ENCODE measurements around the gene TRAF3.
"Not testable (repeated sequence)": the region's sequence is repeated elsewhere in the genome, so short reads cannot be mapped to it uniquely, and the experiment has no call there.

Gene TRAF3

DNA sequence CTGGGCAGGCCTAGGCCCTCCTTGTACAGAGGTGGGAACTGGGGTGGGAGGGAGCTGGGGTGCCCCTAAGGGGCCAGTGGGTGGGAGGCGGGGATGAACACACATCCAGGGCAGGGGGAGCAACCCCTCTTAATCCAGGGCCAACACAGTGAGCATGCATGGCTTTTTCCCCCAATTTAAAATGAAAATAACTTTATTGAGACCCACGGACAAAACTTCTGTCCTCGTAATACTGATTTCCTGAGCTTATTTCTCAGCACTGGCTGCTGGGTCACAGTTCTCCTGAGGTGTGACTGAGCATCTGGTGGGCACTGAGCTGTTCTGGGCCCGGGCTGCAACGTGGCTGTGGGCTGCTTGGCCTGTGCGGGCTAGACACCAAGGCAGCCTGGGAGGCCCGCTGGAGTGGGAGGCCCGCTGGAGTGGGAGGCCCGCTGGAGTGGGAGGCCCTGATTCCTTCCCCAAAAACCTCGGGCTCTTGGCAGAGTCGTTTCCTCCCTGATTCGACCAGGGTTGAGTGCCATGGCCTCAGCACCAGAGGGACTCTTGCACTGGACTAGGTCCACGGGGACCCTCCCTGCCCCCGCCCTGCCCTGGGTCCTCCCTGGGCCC is 24.9 kb upstream of the TRAF3 start:
- no peak for FAIRE-seq

DNA sequence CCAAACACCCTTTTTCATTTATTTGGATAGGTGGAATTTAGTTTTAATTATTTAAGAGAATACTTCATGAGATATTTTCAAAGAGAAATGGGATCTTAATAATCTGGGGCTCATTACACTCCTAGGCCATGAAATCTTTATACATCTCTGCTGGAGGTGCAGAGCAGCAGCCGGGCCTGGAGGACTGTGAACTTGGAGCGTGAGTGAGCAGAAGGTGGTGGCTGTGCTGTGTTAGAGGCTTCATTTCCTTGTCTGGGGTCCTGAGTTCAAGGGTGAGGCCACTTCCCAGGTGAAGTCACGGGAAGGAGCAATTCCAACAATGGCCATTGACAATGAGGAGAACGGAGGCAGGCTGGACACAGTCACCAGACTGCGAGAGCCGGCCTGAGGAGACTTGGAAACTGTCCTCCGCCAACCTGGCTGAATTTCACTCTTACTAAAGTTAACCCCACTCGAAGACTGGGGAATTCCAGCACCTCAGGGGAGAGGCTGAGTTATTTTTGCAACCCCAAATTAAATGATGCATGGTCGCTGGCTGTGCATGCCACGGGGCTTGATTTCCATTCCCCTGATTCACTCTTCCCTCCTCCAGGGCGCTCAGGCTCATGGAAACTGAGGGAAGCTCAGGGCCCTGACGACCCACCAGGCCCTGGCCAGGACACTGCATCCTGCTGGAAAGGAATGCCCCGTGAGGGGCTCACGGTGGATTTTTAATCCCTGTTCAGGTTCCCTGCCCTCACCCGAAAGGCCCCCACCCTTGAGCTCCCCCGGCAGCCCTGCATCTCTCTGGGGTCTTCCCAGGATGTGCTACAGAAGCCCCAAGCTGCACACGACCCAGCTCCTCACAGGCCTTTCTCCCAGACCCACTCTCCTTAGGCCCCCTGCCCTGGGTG is 22.6 kb upstream of the TRAF3 start:
- no peak for FAIRE-seq

DNA sequence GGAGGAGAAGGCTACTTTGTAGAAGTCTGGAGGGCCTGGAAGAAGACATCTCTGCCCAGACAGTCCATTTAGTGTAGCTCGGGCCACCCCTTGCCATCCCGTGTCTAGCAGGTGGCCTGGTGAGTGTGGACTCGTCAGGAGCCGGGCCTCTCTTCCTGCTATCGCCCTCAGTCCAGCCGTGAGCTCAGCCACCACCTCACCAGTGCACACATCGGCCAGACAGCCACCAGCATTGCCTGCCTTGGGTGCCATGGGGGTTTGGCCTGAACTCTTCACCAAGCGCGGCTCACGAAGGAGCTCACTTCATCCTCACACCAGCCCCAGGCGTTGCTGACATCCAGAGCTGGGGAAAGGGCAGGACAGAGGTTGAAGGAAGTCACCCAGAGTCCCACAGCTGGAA is 19.6 kb upstream of the TRAF3 start:
- no peak for FAIRE-seq

DNA sequence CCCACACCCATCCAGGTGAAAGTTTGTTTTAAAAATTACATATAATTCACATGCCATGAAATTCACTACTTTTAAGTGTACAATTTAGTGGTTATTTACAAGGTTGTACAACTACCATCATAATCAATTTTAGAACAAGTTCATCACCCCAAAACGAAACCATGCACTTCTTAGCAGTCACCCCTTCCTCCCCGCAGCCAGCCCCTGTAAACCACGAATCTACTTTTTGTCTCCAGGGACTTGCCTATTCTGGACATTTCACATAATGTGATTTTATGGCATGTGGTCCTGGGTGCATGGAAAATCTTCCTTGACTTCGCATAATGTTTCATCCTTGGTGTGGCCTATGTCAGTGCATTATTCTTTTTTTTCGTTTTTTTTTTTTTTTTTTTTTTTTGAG is 19.2 kb upstream of the TRAF3 start:
- no peak for FAIRE-seq

DNA sequence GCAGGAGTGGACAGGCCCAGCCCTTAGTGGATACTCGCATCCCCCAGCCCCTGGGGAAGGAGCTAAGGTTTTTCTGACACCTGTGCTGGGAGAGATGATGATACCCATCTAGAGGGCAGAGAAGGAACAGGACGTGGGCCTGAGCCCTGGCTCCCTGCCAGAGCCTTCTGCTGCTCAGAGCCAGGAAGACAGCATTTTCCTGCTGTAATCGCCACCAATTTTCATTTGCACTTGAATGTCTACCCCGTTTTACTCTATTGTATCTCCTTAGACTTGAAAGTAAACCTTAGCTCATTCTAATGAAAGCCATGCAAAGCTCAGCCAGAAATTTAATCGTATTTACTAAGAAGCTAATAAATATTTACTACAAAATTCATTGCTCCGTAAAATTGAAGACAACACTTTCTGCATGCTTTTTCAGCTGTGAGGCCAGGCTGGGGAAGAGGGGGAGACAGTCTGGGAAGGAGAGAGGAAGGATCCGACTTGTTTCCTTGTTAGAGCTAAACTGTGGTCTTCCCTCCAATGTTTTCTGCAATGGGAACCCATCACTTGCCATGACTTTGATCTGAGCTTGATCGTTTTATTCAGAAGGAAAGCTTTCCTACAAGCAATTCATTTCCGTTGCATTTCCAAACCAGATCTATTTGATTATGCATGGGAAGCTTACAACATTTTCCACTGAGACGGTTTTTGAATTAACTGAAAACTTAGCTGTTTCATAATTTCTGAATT is 17.6 kb upstream of the TRAF3 start:
- FAIRE-seq, result no peak

DNA sequence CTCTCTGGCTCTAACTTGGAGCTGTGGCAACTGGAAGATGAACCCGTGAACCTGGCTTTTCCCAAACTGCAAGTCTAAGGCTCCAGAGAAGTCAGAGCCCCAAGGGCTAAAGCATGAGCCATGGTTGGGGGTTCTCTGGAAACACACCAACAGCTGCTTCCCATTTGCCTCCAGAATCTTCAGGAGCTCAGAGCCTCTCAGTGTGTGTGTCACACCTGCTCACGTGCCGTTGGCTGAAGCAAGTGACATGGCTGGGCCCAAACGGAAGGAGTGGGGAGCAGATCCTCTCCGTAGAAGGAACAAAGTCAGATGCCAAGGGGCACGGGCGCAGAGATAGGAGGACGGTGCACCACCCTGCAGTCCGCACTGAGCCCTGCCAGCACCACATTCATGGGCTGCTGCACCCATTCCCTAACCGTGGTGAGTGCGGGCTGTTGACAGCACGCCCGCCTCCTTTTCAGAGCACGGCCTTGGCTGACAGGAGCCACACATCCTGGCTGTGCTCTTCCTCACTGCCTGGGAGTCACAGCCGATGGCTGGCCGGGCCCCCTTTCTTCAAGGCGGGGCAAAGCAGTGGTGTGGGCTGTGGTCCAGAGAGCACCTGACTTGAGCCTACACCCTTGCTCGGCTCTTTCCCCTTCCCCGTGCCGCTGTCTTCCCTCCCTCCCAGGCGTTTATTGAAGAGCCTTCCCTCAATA is 16.6 kb upstream of the TRAF3 start:
- FAIRE-seq, result no peak

DNA sequence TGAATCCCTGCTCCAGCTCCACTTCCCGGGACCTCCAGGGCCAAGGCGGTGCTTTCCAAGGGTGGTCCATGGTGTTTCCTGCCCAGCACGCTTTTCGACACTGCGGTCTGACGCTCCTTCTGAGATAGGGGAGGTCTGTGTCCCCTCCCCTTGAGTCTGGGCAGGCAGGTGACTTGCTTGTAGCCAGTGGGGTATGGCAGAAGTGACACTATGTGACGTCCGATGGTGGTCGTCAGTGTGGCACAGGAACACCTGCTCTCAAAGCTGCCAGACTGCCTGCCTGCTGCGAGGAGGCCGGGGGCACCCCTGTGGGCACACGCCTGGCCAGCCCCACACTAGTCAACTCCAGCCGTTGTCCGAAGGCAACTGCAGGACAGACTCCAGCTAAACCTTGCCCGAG is 16.0 kb upstream of the TRAF3 start:
- FAIRE-seq, result no peak

DNA sequence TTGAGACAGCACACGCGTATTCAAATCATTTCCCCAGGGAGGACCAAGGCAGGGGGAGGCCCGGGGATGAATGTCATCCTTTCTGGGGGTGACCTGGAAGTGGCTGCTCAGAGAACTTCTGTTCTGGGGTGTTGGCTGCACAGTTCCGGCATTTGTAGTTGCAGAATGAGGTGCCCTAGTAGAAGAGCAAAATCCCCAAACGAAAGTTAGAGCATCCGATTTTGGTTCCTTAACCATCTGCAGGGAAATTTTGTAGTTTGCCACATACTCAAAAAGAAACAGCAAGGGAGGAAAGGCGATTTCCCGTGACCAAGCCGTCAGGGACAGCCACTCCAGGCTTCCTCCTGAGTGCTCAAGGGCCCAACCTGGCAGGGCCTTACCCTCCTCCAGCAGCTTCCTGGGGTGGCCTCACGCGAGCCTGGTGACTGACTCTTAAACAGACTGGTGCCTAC is 13.0 kb upstream of the TRAF3 start:
- FAIRE-seq, result no peak

DNA sequence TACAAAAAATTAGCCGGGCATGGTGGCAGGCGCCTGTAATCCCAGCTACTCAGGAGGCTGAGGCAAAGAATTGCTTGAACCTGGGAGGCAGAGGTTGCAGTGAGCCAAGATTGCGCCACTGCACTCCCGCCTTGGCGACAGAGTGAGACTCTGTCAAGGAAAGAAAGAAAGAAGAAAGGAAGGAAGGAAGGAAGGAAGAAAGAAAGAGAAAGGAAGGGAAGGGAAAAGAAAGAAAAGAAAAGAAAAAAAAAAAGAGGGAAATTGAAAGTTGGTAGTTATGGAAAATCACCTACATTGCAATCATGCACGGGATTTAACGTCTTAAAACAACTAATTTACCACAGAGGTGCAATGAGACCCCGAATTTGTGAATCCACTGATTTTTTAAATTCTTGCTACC is 11.5 kb upstream of the TRAF3 start:
- not testable (repeated sequence) for FAIRE-seq

DNA sequence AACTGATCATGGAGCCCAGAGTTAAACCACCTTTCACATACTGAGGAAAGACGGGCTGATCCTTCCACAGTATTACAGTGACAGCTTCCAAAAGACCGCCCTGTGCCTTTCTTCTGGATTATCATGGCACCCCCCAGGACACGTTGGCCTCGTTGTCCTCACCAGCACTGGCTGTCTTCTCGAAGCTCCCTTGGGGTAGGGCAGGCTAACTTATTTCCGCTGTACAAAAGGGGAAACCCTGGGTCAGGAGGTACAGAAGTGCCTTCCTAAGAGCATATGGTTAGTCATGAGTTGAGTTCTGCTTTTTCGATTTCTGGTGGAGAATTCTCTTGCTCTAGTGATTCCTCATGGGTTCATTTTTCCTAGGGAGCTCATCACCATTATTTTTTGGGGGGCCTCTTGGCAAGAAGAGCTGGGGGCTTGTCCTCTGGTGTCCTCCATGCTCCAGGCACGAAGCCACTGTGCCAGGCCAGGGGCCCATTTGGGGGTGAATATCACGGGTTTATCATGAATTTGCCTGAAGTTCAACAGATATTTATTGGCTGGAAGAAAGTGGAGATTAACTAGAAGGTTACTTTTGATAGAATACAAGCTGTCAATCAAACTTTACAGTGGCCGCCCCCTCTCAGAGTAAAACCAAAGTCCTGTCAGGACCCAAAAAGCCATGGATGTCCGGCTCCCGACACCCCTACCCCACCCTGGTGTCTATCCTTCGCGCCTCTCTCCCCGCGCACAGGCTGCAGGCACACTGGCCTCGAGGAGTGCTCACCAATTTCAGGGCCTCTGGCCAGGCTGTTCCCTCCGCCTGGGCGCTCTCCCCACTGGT is 8.8 kb upstream of the TRAF3 start:
- no peak for FAIRE-seq

DNA sequence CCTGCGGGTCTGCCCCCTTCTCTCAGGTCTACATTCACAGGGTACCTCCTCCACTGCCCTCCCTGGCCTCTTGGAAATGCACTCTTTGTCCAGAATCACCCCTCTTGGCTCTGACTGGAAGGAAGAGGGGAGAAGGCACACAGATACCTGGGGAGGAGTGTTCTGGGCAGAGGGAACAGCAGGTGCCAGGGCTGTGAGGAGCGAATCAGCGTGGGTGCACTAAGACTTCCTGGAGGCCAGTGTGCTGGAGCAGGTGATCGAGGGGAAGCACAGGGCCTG is 8.3 kb upstream of the TRAF3 start:
- FAIRE-seq, result no peak

DNA sequence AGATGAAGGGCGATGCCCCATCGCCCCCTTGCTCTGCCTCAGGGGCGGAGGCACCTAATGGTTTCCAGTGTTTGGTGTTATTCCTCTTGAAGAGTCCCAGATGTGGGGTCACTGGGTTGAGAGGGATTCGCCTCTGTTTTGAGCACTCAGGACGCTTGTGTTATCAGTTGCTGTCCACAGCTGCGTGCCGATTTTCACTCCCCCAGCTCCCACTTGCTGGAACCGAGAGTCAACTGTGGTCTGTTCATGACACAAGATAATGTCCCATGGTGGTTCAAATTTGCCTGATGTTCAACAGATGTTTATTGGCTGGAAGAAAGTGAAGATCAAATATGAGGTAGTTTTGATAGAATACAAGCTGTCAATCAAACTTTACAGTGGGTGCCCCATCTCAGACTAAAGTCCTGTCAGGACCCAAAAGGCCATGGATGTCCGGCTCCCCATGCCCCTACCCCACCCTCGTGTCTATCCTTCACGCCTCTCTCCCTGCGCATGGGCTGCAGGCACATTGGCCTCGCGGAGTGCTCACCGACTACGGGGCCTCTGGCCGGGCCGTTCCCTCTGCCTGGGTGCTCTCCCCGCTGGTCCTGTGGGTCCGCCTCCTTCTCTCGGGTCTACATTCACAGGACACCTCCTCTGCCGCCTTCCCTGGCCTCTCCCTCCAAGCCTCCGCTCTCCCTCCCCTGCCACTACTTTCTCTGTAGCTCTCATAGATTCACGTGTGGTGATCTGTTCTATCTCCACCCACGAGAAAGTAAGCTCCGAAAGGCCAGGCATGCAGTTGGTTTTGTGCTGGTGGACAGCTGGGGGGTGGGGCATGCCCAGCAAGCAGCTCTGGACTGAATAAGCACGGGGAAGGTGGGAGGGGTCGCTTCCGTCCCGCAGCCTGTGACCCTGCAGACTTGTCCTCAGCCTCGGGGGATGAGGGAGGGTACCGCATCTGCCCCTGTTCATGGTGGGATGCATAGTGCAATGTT is 6.8 kb upstream of the TRAF3 start:
- no peak for FAIRE-seq

DNA sequence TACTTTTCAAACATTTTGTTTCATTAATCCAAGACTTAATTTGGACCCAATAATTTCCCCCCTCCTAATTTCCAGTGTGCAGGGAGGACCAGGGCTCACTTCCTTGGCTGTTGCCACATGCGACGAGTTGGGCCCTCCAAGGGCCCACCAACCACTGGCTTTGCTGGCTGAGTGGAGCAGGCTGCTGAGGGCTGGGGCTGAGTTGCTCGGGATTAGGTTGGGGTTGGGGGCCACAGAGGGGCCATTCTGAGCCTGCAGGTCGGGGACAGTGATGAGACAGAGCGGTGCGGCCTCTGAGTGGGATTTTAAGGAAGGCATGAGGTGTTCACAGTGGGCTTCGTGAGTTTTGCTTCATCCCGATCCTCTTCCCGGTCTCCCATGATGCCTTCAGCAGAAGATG is 6.1 kb upstream of the TRAF3 start:
- no peak for FAIRE-seq

DNA sequence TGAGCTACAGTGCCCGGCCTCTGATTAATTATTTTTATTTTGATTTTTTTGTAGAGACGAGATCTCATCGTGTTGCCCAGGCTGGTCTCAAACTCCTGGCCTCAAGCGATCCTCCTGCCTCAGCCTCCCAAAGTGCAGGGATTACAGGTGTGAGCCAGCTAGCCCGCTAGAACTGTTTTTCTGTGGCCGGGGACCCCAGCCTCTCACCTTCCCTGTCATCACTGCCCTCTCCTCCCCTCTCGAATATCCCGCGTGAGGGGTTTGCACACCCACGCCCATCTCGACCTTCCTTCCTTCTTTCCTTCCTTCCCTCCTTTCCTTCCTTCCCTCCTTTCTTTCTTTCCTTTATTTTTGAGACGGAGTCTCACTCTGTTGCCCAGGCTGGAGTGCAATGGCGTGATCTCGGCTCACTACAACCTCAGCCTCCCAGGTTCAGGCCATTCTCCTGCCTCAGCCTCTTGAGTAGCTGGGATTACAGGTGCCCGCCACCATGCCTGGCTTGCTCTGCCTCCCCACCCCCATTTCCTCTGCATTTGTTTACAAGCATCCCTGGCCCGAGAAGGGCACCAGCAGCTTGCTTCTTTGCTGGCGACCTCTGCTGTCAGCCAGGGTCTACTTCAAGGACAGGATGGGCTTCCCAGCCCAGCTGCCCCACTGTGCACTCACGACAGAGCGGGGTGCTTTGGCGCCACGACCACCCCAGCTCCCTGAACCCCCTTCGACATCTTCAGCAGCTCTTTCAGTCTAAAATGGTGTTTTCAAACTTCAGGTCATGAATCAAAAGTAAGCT is 4.3 kb upstream of the TRAF3 start:
- no peak for FAIRE-seq

DNA sequence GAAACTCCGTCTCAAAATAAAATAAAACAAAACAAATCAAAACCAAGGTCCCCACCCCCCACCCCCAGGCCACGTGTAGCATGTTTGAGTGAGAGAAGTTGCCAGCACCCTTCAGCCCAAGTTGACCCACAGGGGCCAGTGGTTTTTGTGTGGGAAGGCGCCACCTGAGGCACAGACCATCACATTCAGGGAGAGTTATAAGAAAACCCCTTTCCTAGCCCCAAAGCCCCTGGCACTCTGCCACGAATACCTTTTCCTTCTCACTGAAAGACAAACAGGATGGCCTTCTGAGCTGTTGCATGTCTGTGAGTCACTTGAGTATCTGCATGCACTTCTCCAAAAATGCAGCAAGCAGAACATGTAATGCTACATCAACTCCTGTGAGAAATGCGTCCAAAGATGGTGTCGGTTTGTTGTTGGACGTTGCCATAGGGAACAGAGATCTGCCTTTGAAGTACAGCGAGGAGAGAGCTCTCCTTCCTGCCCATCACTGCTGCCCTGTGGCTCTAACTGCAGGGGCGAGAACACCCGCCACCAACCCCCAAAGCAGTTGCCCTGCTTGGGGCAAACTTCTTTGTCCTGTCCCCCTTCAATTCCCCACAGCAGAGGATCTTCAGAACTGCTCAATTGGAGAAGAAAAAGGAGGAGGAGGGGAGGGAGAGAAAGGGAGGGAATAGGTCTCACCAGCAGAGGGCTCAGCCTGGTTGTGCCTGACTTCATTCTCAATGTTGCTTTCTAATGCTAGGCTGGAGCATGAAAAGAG is 2.7 kb upstream of the TRAF3 start:
- peak; percentile 51 for FAIRE-seq

DNA sequence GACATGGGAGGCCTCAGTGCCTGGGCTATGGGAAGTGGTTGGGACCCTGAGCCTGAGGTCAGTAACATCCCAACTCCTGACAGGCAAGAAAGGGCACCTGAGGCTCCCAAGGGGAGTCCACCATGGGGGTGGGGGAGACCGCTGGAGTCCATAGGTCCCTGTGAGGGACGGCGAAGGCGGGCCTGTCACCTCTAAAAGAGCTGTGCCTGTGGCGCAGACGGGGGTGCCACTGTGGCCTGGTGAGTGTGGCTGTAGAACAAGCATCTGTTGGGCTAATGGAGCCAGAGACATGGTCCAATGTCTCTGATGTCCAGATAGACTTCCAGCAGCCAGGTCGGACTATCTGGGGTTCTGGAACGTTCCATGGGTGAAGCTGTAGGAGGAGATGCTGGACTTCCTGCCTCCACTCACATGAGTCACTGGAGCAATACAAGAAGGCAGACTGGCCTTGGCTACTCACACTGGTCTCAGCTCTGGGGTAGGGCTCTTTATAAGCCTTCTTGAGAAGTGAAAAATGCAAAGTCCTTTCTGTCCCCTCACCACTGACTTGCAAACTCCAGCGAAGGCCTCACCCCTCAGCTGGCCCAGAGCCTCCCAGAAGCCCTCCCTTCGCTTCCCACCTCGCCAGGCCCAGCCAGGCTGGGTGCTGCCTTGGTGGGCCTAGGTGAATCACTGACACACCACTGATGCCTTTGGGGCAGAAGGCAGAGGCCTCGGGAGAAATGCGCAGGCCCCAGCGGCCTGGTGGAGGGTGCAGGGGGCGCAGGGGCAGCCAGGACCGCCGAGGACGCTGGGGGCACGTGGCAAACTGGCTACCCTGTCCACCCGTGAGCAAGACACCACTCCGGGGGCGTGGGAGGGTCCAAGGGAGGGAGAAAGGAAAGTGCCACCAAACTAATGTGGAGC is 1.1 kb upstream of the TRAF3 start:
- no peak for FAIRE-seq

DNA sequence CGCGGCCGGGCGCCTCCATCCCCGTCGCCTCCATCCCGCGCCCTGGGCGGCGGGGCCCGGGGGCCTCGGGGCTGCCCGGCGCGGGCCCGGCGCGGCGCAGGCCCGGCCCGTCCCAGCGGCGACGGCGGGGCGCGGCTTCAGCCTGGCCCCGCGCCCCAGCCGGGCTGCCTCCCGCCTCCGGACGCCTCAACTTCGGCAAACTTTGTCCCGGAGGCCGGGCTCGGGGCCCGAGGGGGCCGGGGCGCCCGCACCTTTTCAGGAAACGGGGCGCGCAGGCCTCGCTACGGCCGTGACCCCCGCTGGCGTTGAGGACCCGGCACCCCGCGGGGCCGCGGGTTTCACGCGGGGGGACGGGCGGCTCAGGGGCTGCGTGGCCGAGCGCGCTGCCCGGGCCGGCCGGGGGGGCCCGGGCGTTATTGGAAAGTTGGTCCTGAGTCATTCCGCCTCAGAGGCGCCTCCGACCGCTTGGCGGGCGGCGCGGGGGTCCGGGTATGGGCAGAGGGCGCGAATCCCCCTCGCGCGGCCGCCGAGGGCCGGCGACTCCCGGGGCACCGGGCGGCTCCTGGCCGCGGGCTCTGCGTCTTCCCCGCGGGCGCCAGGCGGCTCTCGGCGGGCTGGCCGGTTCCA is 575 bp downstream of the TRAF3 start:
- FAIRE-seq, result no peak

Measured in endometrium (tissue), 2 donors.